ENCODE results near the gene MOCS3.
A peak's percentile ranks its signal among the peaks of the same experiment; 100 is the strongest.

Gene MOCS3, protein sequence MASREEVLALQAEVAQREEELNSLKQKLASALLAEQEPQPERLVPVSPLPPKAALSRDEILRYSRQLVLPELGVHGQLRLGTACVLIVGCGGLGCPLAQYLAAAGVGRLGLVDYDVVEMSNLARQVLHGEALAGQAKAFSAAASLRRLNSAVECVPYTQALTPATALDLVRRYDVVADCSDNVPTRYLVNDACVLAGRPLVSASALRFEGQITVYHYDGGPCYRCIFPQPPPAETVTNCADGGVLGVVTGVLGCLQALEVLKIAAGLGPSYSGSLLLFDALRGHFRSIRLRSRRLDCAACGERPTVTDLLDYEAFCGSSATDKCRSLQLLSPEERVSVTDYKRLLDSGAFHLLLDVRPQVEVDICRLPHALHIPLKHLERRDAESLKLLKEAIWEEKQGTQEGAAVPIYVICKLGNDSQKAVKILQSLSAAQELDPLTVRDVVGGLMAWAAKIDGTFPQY

DNA sequence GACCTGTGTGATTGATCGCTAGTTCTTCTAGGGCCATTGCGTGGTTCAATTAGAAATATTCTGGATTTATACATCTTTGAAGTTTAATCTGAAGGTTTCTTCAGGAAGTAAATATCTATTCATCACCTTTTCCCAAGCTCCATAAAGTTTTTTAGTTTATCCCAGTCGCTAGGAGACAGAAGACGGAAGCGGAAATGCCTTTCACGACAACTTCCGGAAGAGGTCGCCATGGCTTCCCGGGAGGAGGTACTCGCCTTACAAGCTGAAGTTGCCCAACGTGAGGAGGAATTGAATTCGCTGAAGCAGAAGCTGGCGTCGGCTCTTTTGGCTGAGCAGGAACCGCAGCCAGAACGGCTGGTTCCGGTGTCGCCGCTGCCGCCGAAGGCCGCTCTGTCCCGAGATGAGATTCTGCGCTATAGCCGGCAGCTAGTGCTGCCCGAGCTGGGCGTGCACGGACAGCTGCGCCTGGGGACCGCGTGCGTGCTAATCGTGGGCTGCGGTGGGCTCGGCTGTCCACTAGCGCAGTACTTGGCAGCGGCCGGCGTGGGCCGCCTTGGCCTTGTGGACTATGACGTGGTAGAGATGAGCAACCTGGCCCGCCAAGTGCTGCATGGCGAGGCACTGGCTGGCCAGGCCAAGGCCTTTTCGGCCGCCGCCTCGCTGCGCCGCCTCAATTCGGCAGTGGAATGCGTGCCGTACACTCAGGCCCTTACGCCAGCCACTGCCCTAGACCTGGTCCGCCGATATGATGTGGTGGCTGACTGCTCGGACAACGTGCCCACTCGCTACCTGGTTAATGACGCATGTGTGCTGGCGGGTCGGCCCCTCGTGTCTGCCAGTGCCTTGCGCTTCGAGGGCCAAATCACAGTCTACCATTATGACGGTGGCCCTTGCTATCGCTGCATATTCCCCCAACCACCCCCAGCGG is at the start of gene MOCS3:
MOCS3 (plus strand) TSS at position 204 of the 928 bp plus-strand sequence; CDS start at position 229, 25 bp downstream.
- Histone ChIP-seq H4K20me1 (peaks cover 66% of the 10 kb centered on the region), H3K4me2 (peak within 1 kb of the TSS; percentile 97)
- peak; percentile 68 for TF ChIP-seq Cebpa-rat (IDR thresholded peaks at IDR 0.05)

DNA sequence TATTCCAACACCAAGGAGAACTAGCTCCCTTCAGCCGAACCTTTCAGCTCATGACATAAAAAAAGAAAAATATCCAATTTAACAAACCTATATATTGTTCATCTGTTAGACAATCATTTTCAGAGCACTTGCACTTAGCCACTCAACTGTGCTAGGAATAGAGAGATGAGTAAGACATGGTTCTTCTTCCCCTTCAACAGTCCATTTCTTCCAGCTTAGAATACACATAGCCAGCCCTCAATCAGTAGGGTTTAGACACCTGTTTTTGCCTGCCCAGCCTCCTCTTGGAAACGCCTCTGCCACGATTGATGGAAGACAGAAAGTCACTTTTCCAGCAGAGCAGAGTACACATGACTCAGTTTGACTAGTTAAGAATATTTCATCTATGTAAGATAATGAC is 49.2 kb upstream of the MOCS3 start:
- Histone ChIP-seq H3K27ac (no peak overlapping the region), H3K36me3 (peaks cover 81% of the 10 kb centered on the region), H3K4me1 (peaks cover 32% of the 10 kb centered on the region)

More for the DNA sequence above, at the start of gene MOCS3:
- peaks cover 39% of the 10 kb centered on the region for H3K4me1 ChIP-seq
- peak within 1 kb of the TSS; percentile 90 for H3K4me3 ChIP-seq
- peak within 1 kb of the TSS; percentile 99 for H3K27ac ChIP-seq
- no peaks in the 10 kb centered on the region for H3K27me3 ChIP-seq
- peak within 1 kb of the TSS; percentile 98 for H3K9ac ChIP-seq
- H3K36me3 ChIP-seq, result peaks cover 28% of the 10 kb centered on the region
- no peaks in the 10 kb centered on the region for H3K9me3 ChIP-seq

DNA sequence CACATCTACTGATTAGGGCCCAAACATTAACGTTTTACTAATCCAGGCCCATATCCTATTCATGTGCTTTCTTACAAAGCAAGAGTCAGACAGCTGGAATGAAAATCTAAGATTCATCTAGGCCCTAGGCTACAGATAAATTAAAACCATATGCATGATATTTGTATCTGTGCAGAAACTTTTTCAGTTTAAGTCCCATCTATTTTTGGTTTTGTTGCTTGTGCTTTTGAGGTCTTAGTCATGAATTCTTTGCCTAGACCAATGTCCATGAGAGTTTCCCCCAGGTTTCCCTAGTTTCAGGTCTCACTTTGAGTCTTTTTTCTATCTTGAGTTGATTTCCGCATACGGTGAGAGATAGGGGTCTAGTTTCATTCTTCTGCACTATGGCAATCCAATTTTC is 47.6 kb upstream of the MOCS3 start:
- no peak overlapping the region for H3K27ac ChIP-seq
- no peaks in the 10 kb centered on the region for H3K9me3 ChIP-seq
- H4K20me1 ChIP-seq, result peaks cover 100% of the 10 kb centered on the region
- H3K4me3 ChIP-seq, result no peak overlapping the region
- H3K9ac ChIP-seq, result no peak overlapping the region
- TF ChIP-seq Cebpa-rat (IDR thresholded peaks at IDR 0.05), result no peak
- peaks cover 90% of the 10 kb centered on the region for H3K36me3 ChIP-seq
- no peaks in the 10 kb centered on the region for H3K27me3 ChIP-seq
- H3K4me1 ChIP-seq, result peaks cover 45% of the 10 kb centered on the region
- H3K4me2 ChIP-seq, result no peak overlapping the region

More for the DNA sequence above, 49.2 kb upstream of the MOCS3 start:
- H3K9me3 ChIP-seq, result no peaks in the 10 kb centered on the region
- peaks cover 100% of the 10 kb centered on the region for H4K20me1 ChIP-seq
- H3K27me3 ChIP-seq, result no peaks in the 10 kb centered on the region
- TF ChIP-seq Cebpa-rat (IDR thresholded peaks at IDR 0.05), result no peak
- no peak overlapping the region for H3K9ac ChIP-seq
- H3K4me2 ChIP-seq, result no peak overlapping the region
- H3K4me3 ChIP-seq, result no peak overlapping the region

DNA sequence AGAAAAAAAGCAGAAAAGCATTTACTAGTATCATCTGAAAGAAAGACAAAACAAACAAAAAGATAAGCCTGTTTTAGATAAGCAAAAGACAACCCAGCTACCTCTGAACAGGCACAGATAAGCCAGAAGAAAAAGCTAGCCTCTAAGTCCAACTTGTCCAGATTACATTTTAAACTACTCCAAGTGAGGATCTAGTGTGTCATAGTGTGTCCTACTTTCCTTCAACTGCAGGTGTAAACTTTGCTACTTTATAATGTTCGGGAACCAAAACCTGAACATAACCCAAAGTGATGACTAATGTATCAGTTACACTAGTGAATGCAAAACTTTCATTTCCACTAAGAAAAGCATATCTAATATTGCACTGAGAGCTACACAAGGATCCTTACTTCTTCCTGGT is 46.9 kb upstream of the MOCS3 start:
- Histone ChIP-seq H3K36me3 (peaks cover 90% of the 10 kb centered on the region), H3K27ac (no peak overlapping the region; the same call in 1 of the 2 replicates), H3K4me1 (peaks cover 52% of the 10 kb centered on the region), H3K9me3 (no peaks in the 10 kb centered on the region), H3K27me3 (no peaks in the 10 kb centered on the region), H3K4me2 (no peak overlapping the region), H3K4me3 (no peak overlapping the region), H4K20me1 (peaks cover 100% of the 10 kb centered on the region), H3K9ac (no peak overlapping the region)
- no peak for TF ChIP-seq Cebpa-rat (IDR thresholded peaks at IDR 0.05)

DNA sequence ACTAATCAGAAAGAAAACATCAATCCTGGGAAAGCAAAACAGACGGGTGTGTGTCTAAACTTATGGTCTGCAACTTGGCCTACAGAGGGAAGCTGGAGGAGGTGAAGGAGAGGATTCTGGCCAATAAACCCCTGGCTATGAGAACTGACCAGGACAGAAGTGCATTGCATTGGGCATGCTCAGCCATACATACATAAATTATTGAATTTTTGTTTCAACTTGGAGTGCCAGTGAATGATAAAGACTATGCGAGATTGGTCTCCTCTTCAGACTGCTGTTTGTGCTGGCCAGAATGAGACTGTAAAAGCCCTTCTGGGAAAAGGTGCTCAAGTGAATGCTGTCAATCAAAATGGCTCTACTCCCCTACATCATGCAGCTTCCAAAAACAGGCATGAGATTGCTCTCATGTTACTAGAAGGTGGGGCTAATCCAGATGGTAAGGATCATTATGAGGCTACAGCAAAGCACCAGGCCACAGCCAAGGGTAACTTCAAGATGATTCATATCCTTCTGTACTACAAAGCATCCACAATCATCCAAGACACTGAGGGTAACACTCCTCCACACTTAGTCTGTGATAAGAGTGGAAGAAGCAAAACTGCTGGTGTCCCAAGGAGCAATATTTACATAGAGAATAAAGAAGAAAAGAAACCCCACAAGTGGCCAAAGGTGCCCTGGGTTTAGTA is 44.8 kb upstream of the MOCS3 start:
- H3K27me3 ChIP-seq, result no peaks in the 10 kb centered on the region

DNA sequence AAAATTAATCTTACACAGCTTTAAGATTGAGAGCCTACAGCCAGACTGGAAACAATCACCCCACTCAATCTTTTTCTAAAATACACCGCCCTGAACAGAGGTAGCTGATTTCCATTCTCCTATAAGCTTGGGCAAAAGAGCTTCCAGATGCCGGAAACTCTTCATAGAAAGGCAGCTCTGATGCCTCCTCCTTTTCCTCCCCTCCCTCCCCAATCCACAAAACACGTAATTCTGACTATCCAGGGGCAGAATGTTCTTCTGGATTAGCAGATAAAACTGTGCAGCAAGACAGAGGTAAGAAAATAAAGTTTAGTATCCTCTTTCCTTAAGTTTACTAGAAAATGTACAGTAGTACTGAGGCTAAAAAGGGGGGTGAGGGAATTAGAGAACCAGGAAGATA is 43.2 kb upstream of the MOCS3 start:
- Histone ChIP-seq H3K9ac (no peak overlapping the region), H3K4me3 (no peak overlapping the region), H3K27me3 (no peaks in the 10 kb centered on the region), H3K9me3 (no peaks in the 10 kb centered on the region), H3K36me3 (peaks cover 81% of the 10 kb centered on the region), H3K27ac (no peak overlapping the region), H3K4me2 (no peak overlapping the region), H3K4me1 (peaks cover 77% of the 10 kb centered on the region), H4K20me1 (peaks cover 100% of the 10 kb centered on the region)
- no peak for TF ChIP-seq Cebpa-rat (IDR thresholded peaks at IDR 0.05)

More for the DNA sequence above, 44.8 kb upstream of the MOCS3 start:
- H3K27ac ChIP-seq, result no peak overlapping the region
- peaks cover 81% of the 10 kb centered on the region for H3K36me3 ChIP-seq
- H4K20me1 ChIP-seq, result peaks cover 100% of the 10 kb centered on the region
- no peaks in the 10 kb centered on the region for H3K9me3 ChIP-seq
- TF ChIP-seq Cebpa-rat (IDR thresholded peaks at IDR 0.05), result no peak
- H3K4me3 ChIP-seq, result no peak overlapping the region
- H3K4me1 ChIP-seq, result peaks cover 65% of the 10 kb centered on the region
- no peak overlapping the region for H3K4me2 ChIP-seq
- H3K9ac ChIP-seq, result no peak overlapping the region

DNA sequence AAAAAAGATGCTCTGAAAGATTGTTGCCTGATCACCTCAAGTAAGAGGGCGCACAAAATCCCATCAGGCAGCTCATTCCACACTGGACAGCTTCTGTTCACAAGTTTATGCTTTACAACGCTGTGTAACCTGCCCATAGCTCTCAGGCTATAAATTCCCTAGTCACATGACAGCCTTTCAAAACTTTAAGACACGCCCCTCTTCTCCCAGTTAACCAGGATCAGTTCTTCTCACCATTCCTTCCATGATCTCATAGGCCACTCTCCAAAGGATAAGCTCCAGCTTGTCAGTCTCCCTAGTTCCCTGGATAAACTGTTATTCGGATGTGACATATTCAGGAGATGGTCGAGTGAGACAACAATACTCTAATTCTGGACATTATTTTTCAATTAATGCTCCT is 42.4 kb upstream of the MOCS3 start:
- H4K20me1 ChIP-seq, result peaks cover 100% of the 10 kb centered on the region

DNA sequence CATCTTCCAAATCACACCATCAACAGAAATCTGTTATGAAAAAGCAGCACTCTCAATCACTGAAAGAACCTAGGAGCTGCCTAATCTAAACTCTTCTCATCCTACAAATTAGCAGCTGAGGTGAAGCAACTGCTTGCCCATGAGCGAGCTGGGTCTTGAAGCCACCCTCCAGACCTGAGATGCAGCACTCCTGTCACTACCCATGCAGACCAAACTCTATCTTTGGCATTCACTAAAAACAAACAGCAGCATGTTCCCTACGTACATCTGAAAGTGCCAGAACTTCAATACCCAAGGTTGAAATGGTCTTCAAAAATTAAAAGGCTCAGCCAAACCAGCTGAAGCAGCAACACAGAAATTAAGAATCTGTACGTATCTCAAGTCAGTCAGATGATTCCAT is 41.7 kb upstream of the MOCS3 start:
- H3K27ac ChIP-seq, result no peak overlapping the region
- no peak for TF ChIP-seq Cebpa-rat (IDR thresholded peaks at IDR 0.05)
- H3K9me3 ChIP-seq, result no peaks in the 10 kb centered on the region
- no peak overlapping the region for H3K4me3 ChIP-seq
- 0 out of 2 replicates have a peak overlapping the region, but pooled peaks have one; percentile 4 for H3K9ac ChIP-seq
- peak overlapping the region; percentile 63 for H3K4me2 ChIP-seq
- H3K27me3 ChIP-seq, result no peaks in the 10 kb centered on the region
- H4K20me1 ChIP-seq, result peaks cover 100% of the 10 kb centered on the region
- peaks cover 82% of the 10 kb centered on the region for H3K4me1 ChIP-seq
- peaks cover 81% of the 10 kb centered on the region for H3K36me3 ChIP-seq

More for the DNA sequence above, 42.4 kb upstream of the MOCS3 start:
- Histone ChIP-seq H3K4me2 (peak overlapping the region; percentile 63; the same call in 1 of the 2 replicates), H3K36me3 (peaks cover 81% of the 10 kb centered on the region), H3K4me3 (no peak overlapping the region), H3K9ac (peak overlapping the region; percentile 21; the same call in 1 of the 2 replicates), H3K27ac (no peak overlapping the region), H3K27me3 (no peaks in the 10 kb centered on the region), H3K9me3 (no peaks in the 10 kb centered on the region), H3K4me1 (peaks cover 78% of the 10 kb centered on the region)
- no peak for TF ChIP-seq Cebpa-rat (IDR thresholded peaks at IDR 0.05)

DNA sequence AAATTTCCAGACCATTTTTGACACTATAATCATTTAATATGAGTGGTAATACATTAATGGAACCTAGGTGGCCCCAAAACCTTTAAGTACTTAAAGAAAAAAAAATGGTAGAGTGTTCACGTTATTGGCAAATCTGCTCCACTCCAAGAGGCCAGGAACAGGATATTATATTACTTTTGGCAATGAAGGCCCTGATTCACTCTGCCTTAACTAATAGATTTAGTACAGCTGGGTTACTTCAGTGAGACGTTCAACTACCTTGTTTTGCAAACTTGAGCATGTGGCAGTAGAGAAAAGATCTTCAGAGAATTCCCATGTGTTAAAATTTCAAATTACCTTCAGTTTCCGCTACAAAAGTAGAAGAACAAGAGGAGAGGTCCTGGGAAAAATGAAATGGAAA is 40.2 kb upstream of the MOCS3 start:
- Histone ChIP-seq H3K36me3 (peaks cover 84% of the 10 kb centered on the region), H3K9me3 (no peaks in the 10 kb centered on the region), H3K27me3 (no peaks in the 10 kb centered on the region), H4K20me1 (peaks cover 100% of the 10 kb centered on the region), H3K9ac (no peak overlapping the region), H3K4me2 (peak overlapping the region; percentile 63), H3K4me3 (no peak overlapping the region), H3K27ac (no peak overlapping the region), H3K4me1 (peaks cover 90% of the 10 kb centered on the region)
- TF ChIP-seq Cebpa-rat (IDR thresholded peaks at IDR 0.05), result no peak
